GM23338 (cell line): ENCODE measurements around the gene CDKN2AIP. TPM values are rescaled to one million over a fixed set of nuclear protein-coding genes. Genes with fewer than 3 reads are reported as not detected.

Experiments
- ATAC-seq: fragments of 200-7000 bp; cut with Tn5 transposase; 3 replicates; pipeline ENCODE4 v1.9.1; 2020
- DNase-seq: peaks from one replicate; pipeline ENCODE4 v3.0.0-alpha.2; 2015; ENCODE audit warnings: low spot score
- H2AFZ ChIP-seq: fragments of 200-600 bp; sonication (generic); 2 replicates; pipeline ENCODE4 v1.8.0; 2016; ENCODE audit warnings: antibody characterized with exemption, mild to moderate bottlenecking, moderate library complexity
- H3F3A ChIP-seq: fragments of 200-600 bp; sonication (generic); replicated peaks from 2 replicates; pipeline ENCODE4 v1.8.0; 2017; ENCODE audit warnings: antibody characterized with exemption, mixed run types, low read depth
- H3K27ac ChIP-seq: fragments of 200-600 bp; sonication (generic); 2 replicates; pipeline ENCODE4 v1.6.1; 2016; ENCODE audit warnings: low read depth
- H3K27me3 ChIP-seq: fragments of 200-600 bp; sonication (generic); 2 replicates; pipeline ENCODE4 v1.8.0; 2016; ENCODE audit warnings: mild to moderate bottlenecking, mixed run types, moderate library complexity; ENCODE audit not compliant: insufficient read depth
- H3K36me3 ChIP-seq: fragments of 200-600 bp; sonication (generic); 2 replicates; pipeline ENCODE4 v1.8.0; 2016; ENCODE audit warnings: mild to moderate bottlenecking; ENCODE audit not compliant: insufficient read depth
- H3K4me1 ChIP-seq: fragments of 200-600 bp; sonication (generic); 2 replicates; pipeline ENCODE4 v1.8.0; 2016; ENCODE audit warnings: mild to moderate bottlenecking, moderate library complexity; ENCODE audit not compliant: insufficient read depth
- H3K4me2 ChIP-seq: fragments of 200-600 bp; sonication (generic); 2 replicates; pipeline ENCODE4 v1.7.1; 2017; ENCODE audit warnings: mixed run types
- H3K4me3 ChIP-seq: fragments of 200-600 bp; sonication (generic); 2 replicates; pipeline ENCODE4 v1.6.1; 2016; ENCODE audit warnings: mixed run types
- H3K79me2 ChIP-seq: fragments of 200-600 bp; sonication (generic); replicated peaks from 2 replicates; pipeline ENCODE4 v1.8.0; 2017; ENCODE audit warnings: mild to moderate bottlenecking; ENCODE audit not compliant: insufficient read depth
- H3K9me2 ChIP-seq: fragments of 200-600 bp; sonication (generic); 2 replicates; pipeline ENCODE4 v1.8.0; 2017; ENCODE audit not compliant: insufficient read depth
- H4K20me1 ChIP-seq: fragments of 200-600 bp; sonication (generic); replicated peaks from 2 replicates; pipeline ENCODE4 v1.8.0; 2017; ENCODE audit warnings: mild to moderate bottlenecking; ENCODE audit not compliant: insufficient read depth
- H3K27ac Mint-ChIP-seq: 2 replicates; pipeline ENCODE4 v1.8.0; 2020; ENCODE audit warnings: inconsistent platforms, mild to moderate bottlenecking, moderate library complexity, mixed read lengths
- H3K27me3 Mint-ChIP-seq: 3 replicates; pipeline ENCODE4 v1.8.0; 2022; ENCODE audit warnings: low read depth, mild to moderate bottlenecking, moderate library complexity, mixed read lengths, inconsistent platforms; ENCODE audit not compliant: insufficient read depth, poor library complexity
- H3K36me3 Mint-ChIP-seq: 3 replicates; pipeline ENCODE4 v1.8.0; 2021; ENCODE audit warnings: low read depth, mild to moderate bottlenecking, inconsistent platforms, moderate library complexity, mixed read lengths
- H3K4me1 Mint-ChIP-seq: 3 replicates; pipeline ENCODE4 v1.8.0; 2020; ENCODE audit warnings: mild to moderate bottlenecking, inconsistent platforms, mixed read lengths
- H3K4me3 Mint-ChIP-seq: 3 replicates; pipeline ENCODE4 v1.8.0; 2021; ENCODE audit warnings: moderate library complexity, mild to moderate bottlenecking, inconsistent platforms, mixed read lengths
- H3K9me3 Mint-ChIP-seq: 3 replicates; pipeline ENCODE4 v1.8.0; 2020; ENCODE audit warnings: moderate library complexity, mild to moderate bottlenecking, inconsistent platforms, mixed read lengths
- EZH2 ChIP-seq: fragments of 200-600 bp; sonication (generic); IDR thresholded peaks from one replicate; pipeline ENCODE4 v1.8.0; 2017; ENCODE audit warnings: antibody characterized with exemption, mild to moderate bottlenecking, low read depth; ENCODE audit not compliant: unreplicated experiment
- EZH2phosphoT487 ChIP-seq: fragments of 200-600 bp; sonication (generic); IDR thresholded peaks from one replicate; pipeline ENCODE4 v1.8.1; 2018; ENCODE audit warnings: antibody characterized with exemption; ENCODE audit not compliant: unreplicated experiment
- JUNB ChIP-seq: IDR thresholded peaks from one replicate; pipeline ENCODE4 v1.6.1; 2016; ENCODE audit warnings: antibody characterized with exemption; ENCODE audit not compliant: unreplicated experiment
- POLR2AphosphoS5 ChIP-seq: IDR thresholded peaks from 2 replicates; pipeline ENCODE4 v1.6.1; 2016; ENCODE audit warnings: antibody characterized with exemption, low read depth
- STAT1 ChIP-seq: IDR thresholded peaks from one replicate; pipeline ENCODE4 v1.6.1; 2016; ENCODE audit warnings: antibody characterized with exemption; ENCODE audit not compliant: unreplicated experiment
- ZNF114 ChIP-seq: fragments of 250-450 bp; sonication (Bioruptor Pico); IDR thresholded peaks from 2 replicates; pipeline ENCODE4 v1.5.0; 2020; ENCODE audit warnings: mild to moderate bottlenecking, moderate library complexity
- ZNF331 ChIP-seq: fragments of 250-450 bp; sonication (Bioruptor Pico); IDR thresholded peaks from 2 replicates; pipeline ENCODE4 v1.5.0; 2020; ENCODE audit warnings: low read depth, mild to moderate bottlenecking, moderate library complexity
- polyA plus RNA-seq: library from polyadenylated mRNA; unstranded; fragments of >200 nt; fragmentation: Nextera tagmentation; extraction: Ambion mirVana; gene quantifications from 2 replicates; pipeline ENCODE4 v1.2.1, GENCODE V29; 2016
- total RNA-seq: library from RNA; depleted of rRNA; stranded (reverse); fragments of >200 nt; shearing (Covaris generic); gene quantifications from 2 replicates; pipeline ENCODE4 v1.2.3, GENCODE V29; 2014
- TF ChIP-seq, protein P1 (sequence below): IDR thresholded peaks from 2 replicates; pipeline ENCODE4 v1.6.1; 2016; ENCODE audit warnings: antibody characterized with exemption
- TF ChIP-seq, protein P2 (sequence below): IDR thresholded peaks from one replicate; pipeline ENCODE4 v1.6.1; 2018; ENCODE audit warnings: antibody characterized with exemption; ENCODE audit not compliant: unreplicated experiment
- TF ChIP-seq, protein P3 (sequence below), 2 experiments: fragments of 200-600 bp in 1 of 2; sonication (generic) in 1 of 2; conservative IDR thresholded peaks; 2 replicates each; pipeline versions ENCODE4 v1.5.1 to v1.6.1; 2016 to 2017; ENCODE audit warnings: antibody characterized with exemption in 2 of 2, low read depth in 2 of 2, mild to moderate bottlenecking in 2 of 2, moderate library complexity in 1 of 2

Gene CDKN2AIP
- total and polyA plus RNA-seq, 2 experiments from 2014 or later = 15.2 to 27.2 TPM

DNA sequence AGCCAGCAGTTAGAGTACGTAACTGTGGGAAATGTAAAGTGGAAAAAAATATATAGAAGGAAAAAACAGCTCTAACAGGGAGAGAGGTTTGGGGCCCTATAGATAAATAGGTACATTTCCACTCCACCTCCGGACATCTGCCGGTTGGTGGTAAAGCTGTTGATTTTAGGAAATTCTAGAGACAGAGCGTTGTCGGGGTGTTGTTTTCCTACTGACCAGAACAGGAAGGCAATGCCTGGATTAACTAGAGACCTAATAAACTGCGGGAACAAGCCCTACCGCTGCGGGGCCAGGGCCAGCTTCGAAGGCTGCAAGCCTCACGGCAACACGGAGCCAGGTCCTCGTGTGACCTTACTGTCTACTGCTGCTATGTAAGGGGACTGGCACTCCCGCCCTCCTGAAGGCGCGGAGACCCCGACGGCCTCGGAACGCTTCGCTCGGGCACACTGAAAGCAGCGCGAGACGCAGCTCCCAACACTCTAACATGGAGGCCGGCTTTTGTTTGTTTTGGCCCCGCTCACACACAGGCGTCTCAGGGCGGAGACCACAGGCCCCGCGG, 702 bp upstream of the CDKN2AIP start:
- ATAC-seq = peak; percentile 56
- peak overlapping the region; percentile 98 for H3K27ac Mint-ChIP-seq
- H2AFZ ChIP-seq = peak overlapping the region; percentile 75

DNA sequence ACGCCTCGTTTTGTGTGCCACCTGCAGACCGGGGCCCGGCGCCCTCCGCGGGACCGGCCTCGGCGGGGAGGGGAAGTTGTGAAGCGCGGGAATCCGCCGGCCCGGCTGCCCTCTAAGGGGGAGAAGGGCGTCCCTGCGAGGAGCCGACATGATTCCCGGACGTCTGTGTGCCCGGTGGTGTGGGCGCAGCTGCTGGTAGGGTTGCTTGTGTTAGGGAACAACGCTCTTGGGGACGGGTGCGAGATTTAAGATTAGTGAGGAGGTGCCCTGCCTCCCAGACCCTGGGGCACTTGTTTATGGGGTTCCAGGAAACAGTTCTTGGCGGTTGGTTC, 627 bp downstream of the CDKN2AIP start:
- H2AFZ ChIP-seq = peak overlapping the region; percentile 84; the same call in 1 of the 2 replicates
- peaks cover 16% of the 10 kb centered on the region for H4K20me1 ChIP-seq
- TF ChIP-seq ZNF114 (CRISPR knock-in tag) (no peak), STAT1 (no peak), POLR2AphosphoS5 (no peak), EZH2 (no peak), JUNB (no peak), EZH2phosphoT487 (no peak)
- TF ChIP-seq, protein P1, sequence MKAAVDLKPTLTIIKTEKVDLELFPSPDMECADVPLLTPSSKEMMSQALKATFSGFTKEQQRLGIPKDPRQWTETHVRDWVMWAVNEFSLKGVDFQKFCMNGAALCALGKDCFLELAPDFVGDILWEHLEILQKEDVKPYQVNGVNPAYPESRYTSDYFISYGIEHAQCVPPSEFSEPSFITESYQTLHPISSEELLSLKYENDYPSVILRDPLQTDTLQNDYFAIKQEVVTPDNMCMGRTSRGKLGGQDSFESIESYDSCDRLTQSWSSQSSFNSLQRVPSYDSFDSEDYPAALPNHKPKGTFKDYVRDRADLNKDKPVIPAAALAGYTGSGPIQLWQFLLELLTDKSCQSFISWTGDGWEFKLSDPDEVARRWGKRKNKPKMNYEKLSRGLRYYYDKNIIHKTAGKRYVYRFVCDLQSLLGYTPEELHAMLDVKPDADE = no peak
- TF ChIP-seq, protein P2, sequence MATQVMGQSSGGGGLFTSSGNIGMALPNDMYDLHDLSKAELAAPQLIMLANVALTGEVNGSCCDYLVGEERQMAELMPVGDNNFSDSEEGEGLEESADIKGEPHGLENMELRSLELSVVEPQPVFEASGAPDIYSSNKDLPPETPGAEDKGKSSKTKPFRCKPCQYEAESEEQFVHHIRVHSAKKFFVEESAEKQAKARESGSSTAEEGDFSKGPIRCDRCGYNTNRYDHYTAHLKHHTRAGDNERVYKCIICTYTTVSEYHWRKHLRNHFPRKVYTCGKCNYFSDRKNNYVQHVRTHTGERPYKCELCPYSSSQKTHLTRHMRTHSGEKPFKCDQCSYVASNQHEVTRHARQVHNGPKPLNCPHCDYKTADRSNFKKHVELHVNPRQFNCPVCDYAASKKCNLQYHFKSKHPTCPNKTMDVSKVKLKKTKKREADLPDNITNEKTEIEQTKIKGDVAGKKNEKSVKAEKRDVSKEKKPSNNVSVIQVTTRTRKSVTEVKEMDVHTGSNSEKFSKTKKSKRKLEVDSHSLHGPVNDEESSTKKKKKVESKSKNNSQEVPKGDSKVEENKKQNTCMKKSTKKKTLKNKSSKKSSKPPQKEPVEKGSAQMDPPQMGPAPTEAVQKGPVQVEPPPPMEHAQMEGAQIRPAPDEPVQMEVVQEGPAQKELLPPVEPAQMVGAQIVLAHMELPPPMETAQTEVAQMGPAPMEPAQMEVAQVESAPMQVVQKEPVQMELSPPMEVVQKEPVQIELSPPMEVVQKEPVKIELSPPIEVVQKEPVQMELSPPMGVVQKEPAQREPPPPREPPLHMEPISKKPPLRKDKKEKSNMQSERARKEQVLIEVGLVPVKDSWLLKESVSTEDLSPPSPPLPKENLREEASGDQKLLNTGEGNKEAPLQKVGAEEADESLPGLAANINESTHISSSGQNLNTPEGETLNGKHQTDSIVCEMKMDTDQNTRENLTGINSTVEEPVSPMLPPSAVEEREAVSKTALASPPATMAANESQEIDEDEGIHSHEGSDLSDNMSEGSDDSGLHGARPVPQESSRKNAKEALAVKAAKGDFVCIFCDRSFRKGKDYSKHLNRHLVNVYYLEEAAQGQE = no peak
- TF ChIP-seq, protein P3, sequence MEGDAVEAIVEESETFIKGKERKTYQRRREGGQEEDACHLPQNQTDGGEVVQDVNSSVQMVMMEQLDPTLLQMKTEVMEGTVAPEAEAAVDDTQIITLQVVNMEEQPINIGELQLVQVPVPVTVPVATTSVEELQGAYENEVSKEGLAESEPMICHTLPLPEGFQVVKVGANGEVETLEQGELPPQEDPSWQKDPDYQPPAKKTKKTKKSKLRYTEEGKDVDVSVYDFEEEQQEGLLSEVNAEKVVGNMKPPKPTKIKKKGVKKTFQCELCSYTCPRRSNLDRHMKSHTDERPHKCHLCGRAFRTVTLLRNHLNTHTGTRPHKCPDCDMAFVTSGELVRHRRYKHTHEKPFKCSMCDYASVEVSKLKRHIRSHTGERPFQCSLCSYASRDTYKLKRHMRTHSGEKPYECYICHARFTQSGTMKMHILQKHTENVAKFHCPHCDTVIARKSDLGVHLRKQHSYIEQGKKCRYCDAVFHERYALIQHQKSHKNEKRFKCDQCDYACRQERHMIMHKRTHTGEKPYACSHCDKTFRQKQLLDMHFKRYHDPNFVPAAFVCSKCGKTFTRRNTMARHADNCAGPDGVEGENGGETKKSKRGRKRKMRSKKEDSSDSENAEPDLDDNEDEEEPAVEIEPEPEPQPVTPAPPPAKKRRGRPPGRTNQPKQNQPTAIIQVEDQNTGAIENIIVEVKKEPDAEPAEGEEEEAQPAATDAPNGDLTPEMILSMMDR (conservative IDR thresholded peaks at IDR 0.05; ENCODE audit: low read depth in 2 of 2) = no peak

More for the DNA sequence above, 702 bp upstream of the CDKN2AIP start:
- peak overlapping the region; percentile 89 for H3K4me2 ChIP-seq
- peak overlapping the region; percentile 99 for H3K27ac ChIP-seq
- Mint-ChIP-seq H3K36me3 (peaks cover 34% of the 10 kb centered on the region), H3K4me1 (peaks cover 21% of the 10 kb centered on the region), H3K27me3 (peaks cover 3% of the 10 kb centered on the region), H3K9me3 (no peaks in the 10 kb centered on the region), H3K4me3 (peak overlapping the region; percentile 96)
- H3K36me3 ChIP-seq = peaks cover 21% of the 10 kb centered on the region
- peaks cover 6% of the 10 kb centered on the region for H3K4me1 ChIP-seq
- H3K27me3 ChIP-seq = no peaks in the 10 kb centered on the region
- peaks cover 33% of the 10 kb centered on the region for H3K79me2 ChIP-seq
- DNase-seq = peak; percentile 77
- H3K4me3 ChIP-seq = peak overlapping the region; percentile 85
- peaks cover 16% of the 10 kb centered on the region for H4K20me1 ChIP-seq
- H3K9me2 ChIP-seq = no peaks in the 10 kb centered on the region
- TF ChIP-seq, protein P3 (conservative IDR thresholded peaks at IDR 0.05; ENCODE audit: low read depth in 2 of 2) = 0 out of 4 replicates have a peak, but pooled peaks of 1 of the 2 experiments have one; percentile 11
- TF ChIP-seq ZNF331 (CRISPR knock-in tag) = no peak
- peaks cover 11% of the 10 kb centered on the region for H3F3A ChIP-seq

More for the DNA sequence above, 627 bp downstream of the CDKN2AIP start:
- H3F3A ChIP-seq = peaks cover 11% of the 10 kb centered on the region
- no peaks in the 10 kb centered on the region for H3K27me3 ChIP-seq
- peaks cover 27% of the 10 kb centered on the region for H3K36me3 ChIP-seq
- Mint-ChIP-seq H3K4me1 (peaks cover 18% of the 10 kb centered on the region), H3K27me3 (peaks cover 3% of the 10 kb centered on the region), H3K9me3 (no peaks in the 10 kb centered on the region), H3K4me3 (peak overlapping the region; percentile 96), H3K36me3 (peaks cover 44% of the 10 kb centered on the region), H3K27ac (peak overlapping the region; percentile 95)
- peak overlapping the region; percentile 99 for H3K27ac ChIP-seq
- peak overlapping the region; percentile 85 for H3K4me3 ChIP-seq
- H3K79me2 ChIP-seq = peaks cover 33% of the 10 kb centered on the region
- peak overlapping the region; percentile 89 for H3K4me2 ChIP-seq
- peak; percentile 63 for DNase-seq
- peaks cover 6% of the 10 kb centered on the region for H3K4me1 ChIP-seq
- ATAC-seq = peak; percentile 37
- no peaks in the 10 kb centered on the region for H3K9me2 ChIP-seq
